ENCODE data around the gene PDE6C. TPM values are rescaled to one million over a fixed set of nuclear protein-coding genes. Genes with fewer than 3 reads are reported as not detected.

PDE6C gene
- total RNA-seq, 2 experiments from 2014 or later, result 0.03 to 0.13 TPM

DNA sequence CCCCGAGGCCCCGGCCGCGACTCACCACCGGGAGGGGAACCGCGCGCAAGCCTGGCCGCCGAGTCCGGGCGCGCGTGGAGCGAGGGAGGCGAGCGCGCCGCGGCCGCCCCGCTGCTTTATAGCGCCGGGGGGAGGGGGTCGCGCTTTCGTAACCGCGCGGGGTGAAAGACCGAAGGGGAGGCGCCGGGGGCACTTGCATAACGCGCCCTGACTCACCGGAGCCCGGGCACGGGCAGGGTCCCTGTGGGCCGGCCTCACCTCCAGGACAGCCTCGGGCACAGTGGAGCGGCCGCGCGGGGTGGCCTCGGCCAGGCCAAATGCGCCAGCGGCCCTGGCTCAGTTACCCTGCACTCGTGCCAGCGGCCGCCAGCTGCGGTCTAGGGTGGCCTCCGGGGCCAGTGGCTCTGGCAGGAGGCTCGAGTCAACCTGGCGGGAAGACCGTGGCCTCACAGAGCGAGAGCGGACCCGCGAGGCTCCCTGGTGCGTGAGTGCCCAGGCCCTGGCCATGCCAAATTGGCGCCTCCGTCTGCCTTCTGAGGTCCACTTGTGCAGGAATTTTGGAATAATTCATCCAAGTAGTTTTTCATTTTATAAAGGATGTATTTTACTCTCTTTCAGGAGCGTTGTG lies 11.1 kb upstream of the PDE6C start, which contains the start of gene RBP4:
RBP4 (minus strand) TSS at position 90 of the 628 bp plus-strand sequence. CDS start 207 bp downstream, outside the sequence.
- CTCF ChIA-PET (ENCODE audit: unreplicated experiment), result no interaction called here
- TF ChIP-seq EZH2phosphoT487 (IDR thresholded peaks at IDR 0.05; ENCODE audit: borderline replicate concordance, low read depth, low read length) (no peak), CTCF (conservative IDR thresholded peaks at IDR 0.05; ENCODE audit: low read length) (no peak)
- no peak within 1 kb of the TSS for H2AFZ ChIP-seq (ENCODE audit: low read length)
- H3K36me3 ChIP-seq (ENCODE audit: insufficient read depth, low read length), result no peaks in the 10 kb centered on the region
- no peak for DNase-seq (ENCODE audit: low spot score)
- H4K20me1 ChIP-seq (ENCODE audit: insufficient read depth, low read length), result no peaks in the 10 kb centered on the region
- no peaks in the 10 kb centered on the region for H3K79me2 ChIP-seq (ENCODE audit: insufficient read depth, low read depth, low read length)
- no peak within 1 kb of the TSS for H3K4me3 ChIP-seq (ENCODE audit: low read depth, low read length, poor library complexity, severe bottlenecking)
- BruUV-seq (replicated peaks), result no TSS peak
- H3K27ac ChIP-seq (ENCODE audit: low read depth, low read length, poor library complexity, severe bottlenecking), result no peak within 1 kb of the TSS
- POLR2A ChIA-PET, result no interaction called here
- intact Hi-C loops (cut with micrococcal nuclease; ENCODE audit: unreplicated experiment), result no loop called here
- H3K9me2 ChIP-seq (ENCODE audit: insufficient read depth, low read length), result no peaks in the 10 kb centered on the region
- peaks cover 17% of the 10 kb centered on the region for H3K4me1 ChIP-seq (ENCODE audit: insufficient read depth, low read length, poor library complexity, severe bottlenecking)
- H3K9me3 ChIP-seq (ENCODE audit: low read length), result no peaks in the 10 kb centered on the region
- no peak within 1 kb of the TSS for H3K4me2 ChIP-seq (ENCODE audit: low read length)

- Histone ChIP-seq H4K20me1 (ENCODE audit: insufficient read depth, low read length) (no peaks in the 10 kb centered on the region), H3K27ac (ENCODE audit: low read depth, low read length, poor library complexity, severe bottlenecking) (no peak overlapping the region), H3K36me3 (ENCODE audit: insufficient read depth, low read length) (no peaks in the 10 kb centered on the region), H3K9me3 (ENCODE audit: low read length) (no peaks in the 10 kb centered on the region), H2AFZ (ENCODE audit: low read length) (no peak overlapping the region), H3K4me1 (ENCODE audit: insufficient read depth, low read length, poor library complexity, severe bottlenecking) (peaks cover 12% of the 10 kb centered on the region), H3K9me2 (ENCODE audit: insufficient read depth, low read length) (no peaks in the 10 kb centered on the region), H3K79me2 (ENCODE audit: insufficient read depth, low read depth, low read length) (no peaks in the 10 kb centered on the region), H3K4me2 (ENCODE audit: low read length) (no peak overlapping the region), H3K4me3 (ENCODE audit: low read depth, low read length, poor library complexity, severe bottlenecking) (no peak overlapping the region)
- ChIA-PET CTCF (ENCODE audit: unreplicated experiment) (no interaction called here), POLR2A (no interaction called here)
- BruUV-seq (replicated peaks), result no TSS peak
- TF ChIP-seq CTCF (conservative IDR thresholded peaks at IDR 0.05; ENCODE audit: low read length) (no peak), EZH2phosphoT487 (IDR thresholded peaks at IDR 0.05; ENCODE audit: borderline replicate concordance, low read depth, low read length) (no peak)
- DNase-seq (ENCODE audit: low spot score), result no peak
- intact Hi-C loops (cut with micrococcal nuclease; ENCODE audit: unreplicated experiment), result no loop called here
Measured at GRCh38 chr10:93601774-93602162, 10.6 kb upstream of the PDE6C start.

- BruUV-seq (replicated peaks), result no TSS peak
- Histone ChIP-seq H3K9me3 (ENCODE audit: low read length) (no peaks in the 10 kb centered on the region), H3K27ac (ENCODE audit: low read depth, low read length, poor library complexity, severe bottlenecking) (no peak overlapping the region), H2AFZ (ENCODE audit: low read length) (no peak overlapping the region), H3K4me2 (ENCODE audit: low read length) (no peak overlapping the region), H3K4me1 (ENCODE audit: insufficient read depth, low read length, poor library complexity, severe bottlenecking) (peaks cover 10% of the 10 kb centered on the region), H3K9me2 (ENCODE audit: insufficient read depth, low read length) (no peaks in the 10 kb centered on the region), H3K79me2 (ENCODE audit: insufficient read depth, low read depth, low read length) (no peaks in the 10 kb centered on the region), H3K36me3 (ENCODE audit: insufficient read depth, low read length) (no peaks in the 10 kb centered on the region), H3K4me3 (ENCODE audit: low read depth, low read length, poor library complexity, severe bottlenecking) (no peak overlapping the region), H4K20me1 (ENCODE audit: insufficient read depth, low read length) (no peaks in the 10 kb centered on the region)
- TF ChIP-seq CTCF (conservative IDR thresholded peaks at IDR 0.05; ENCODE audit: low read length) (no peak), EZH2phosphoT487 (IDR thresholded peaks at IDR 0.05; ENCODE audit: borderline replicate concordance, low read depth, low read length) (no peak)
- intact Hi-C loops (cut with micrococcal nuclease; ENCODE audit: unreplicated experiment), result no loop called here
- CTCF ChIA-PET (ENCODE audit: unreplicated experiment), result no interaction called here
- POLR2A ChIA-PET, result no interaction called here
- DNase-seq (ENCODE audit: low spot score), result no peak
Measured at GRCh38 chr10:93603023-93603422, 9.3 kb upstream of the PDE6C start.
